HG02885 (cell line): Measurements from ENCODE around the gene CC2D2B.
A peak's percentile ranks its signal among the peaks of the same experiment; 100 is the strongest.
"Not testable (repeated sequence)": the region's sequence is repeated elsewhere in the genome, so short reads cannot be mapped to it uniquely, and the experiment has no call there.

Experiments
- ATAC-seq: cut with Tn5 transposase; IDR thresholded peaks from one replicate; pipeline ENCODE4 v1.9.1; 2021; ENCODE audit warnings: mild to moderate bottlenecking; ENCODE audit not compliant: unreplicated experiment, poor library complexity

CC2D2B gene

GRCh38 chr10:96017191-96017687 is 109.5 kb downstream of the CC2D2B start:
- ATAC-seq: peak; percentile 56

GRCh38 chr10:96021332-96021731 is 113.6 kb downstream of the CC2D2B start:
- ATAC-seq: no peak

GRCh38 chr10:96022739-96023138 is 115.0 kb downstream of the CC2D2B start:
- ATAC-seq: no peak

GRCh38 chr10:96023168-96023567 is 115.4 kb downstream of the CC2D2B start:
- ATAC-seq: no peak

- peak; percentile 54 for ATAC-seq
Measured at GRCh38 chr10:96025566-96025965, 117.8 kb downstream of the CC2D2B start.

- ATAC-seq: no peak
Measured at GRCh38 chr10:96034625-96035024, 126.8 kb downstream of the CC2D2B start.

- no peak for ATAC-seq
Measured at GRCh38 chr10:96038476-96039387, 131.0 kb downstream of the CC2D2B start.

GRCh38 chr10:96041146-96041545 is 133.4 kb downstream of the CC2D2B start:
- ATAC-seq: no peak

GRCh38 chr10:96043033-96043892 is 135.5 kb downstream of the CC2D2B start, which contains the start of gene CCNJ:
CCNJ (plus strand) TSS chr10:96043583; CDS start chr10:96044394, 811 bp downstream.
- ATAC-seq: peak; percentile 88

- ATAC-seq: peak; percentile 31
Measured at GRCh38 chr10:96043893-96044715, 136.3 kb downstream of the CC2D2B start.

- ATAC-seq: no peak
Measured at GRCh38 chr10:96044736-96045135, 137.0 kb downstream of the CC2D2B start.

GRCh38 chr10:96046546-96046945 is 138.8 kb downstream of the CC2D2B start:
- no peak for ATAC-seq

GRCh38 chr10:96047004-96047649 is 139.4 kb downstream of the CC2D2B start:
- ATAC-seq: no peak

GRCh38 chr10:96047925-96048324 is 140.2 kb downstream of the CC2D2B start:
- not testable (repeated sequence) for ATAC-seq

- no peak for ATAC-seq
Measured at GRCh38 chr10:96049340-96049739, 141.6 kb downstream of the CC2D2B start.

GRCh38 chr10:96053985-96054384 is 146.2 kb downstream of the CC2D2B start:
- ATAC-seq: no peak

GRCh38 chr10:96056787-96057186 is 149.0 kb downstream of the CC2D2B start:
- no peak for ATAC-seq

- ATAC-seq: no peak
Measured at GRCh38 chr10:96061232-96061631, 153.5 kb downstream of the CC2D2B start.

- ATAC-seq: no peak
Measured at GRCh38 chr10:96072674-96073073, 164.9 kb downstream of the CC2D2B start.
